AG20443 (cell line): ENCODE results near the gene CACNA1C.

Source experiments
- DNase-seq: peaks from one replicate; pipeline ENCODE4 v3.0.0; 2012; ENCODE audit warnings: low spot score, mixed read lengths

CACNA1C gene

GRCh38 chr12:2052826-2053678, at the start of gene CACNA1C:
CACNA1C (plus strand) TSS chr12:2052987; CDS start chr12:2053563, 576 bp downstream.
- DNase-seq, result peak; percentile 94

- peak; percentile 19 for DNase-seq
Observed at GRCh38 chr12:2003676-2004112, 49.1 kb upstream of the CACNA1C start.

GRCh38 chr12:2004113-2004929, 48.5 kb upstream of the CACNA1C start, which contains the start of gene DCP1B:
DCP1B (minus strand) TSS chr12:2004457; CDS start chr12:2004431, 26 bp downstream.
- DNase-seq, result peak; percentile 99

DNA sequence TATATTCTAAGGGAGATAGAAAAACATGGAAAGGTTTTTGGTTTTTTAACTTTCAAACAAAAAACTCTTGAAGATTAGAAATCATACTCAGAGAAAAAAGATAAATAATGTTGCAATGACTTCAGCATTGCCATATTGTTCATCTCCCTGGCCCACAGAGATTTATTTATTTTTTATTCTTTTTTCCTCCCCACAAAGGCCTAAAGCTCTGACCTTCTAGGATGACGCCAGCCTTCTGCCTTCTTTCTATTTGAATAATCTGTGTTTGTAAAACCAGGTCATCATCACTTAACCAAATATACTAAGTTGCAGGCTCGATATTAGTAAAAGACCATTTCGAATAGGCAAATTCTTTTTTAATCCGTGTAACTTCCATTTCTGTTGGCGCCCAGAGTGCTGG, 44.1 kb upstream of the CACNA1C start:
- DNase-seq, result no peak

GRCh38 chr12:2009623-2010022, 43.2 kb upstream of the CACNA1C start:
- DNase-seq, result no peak

DNA sequence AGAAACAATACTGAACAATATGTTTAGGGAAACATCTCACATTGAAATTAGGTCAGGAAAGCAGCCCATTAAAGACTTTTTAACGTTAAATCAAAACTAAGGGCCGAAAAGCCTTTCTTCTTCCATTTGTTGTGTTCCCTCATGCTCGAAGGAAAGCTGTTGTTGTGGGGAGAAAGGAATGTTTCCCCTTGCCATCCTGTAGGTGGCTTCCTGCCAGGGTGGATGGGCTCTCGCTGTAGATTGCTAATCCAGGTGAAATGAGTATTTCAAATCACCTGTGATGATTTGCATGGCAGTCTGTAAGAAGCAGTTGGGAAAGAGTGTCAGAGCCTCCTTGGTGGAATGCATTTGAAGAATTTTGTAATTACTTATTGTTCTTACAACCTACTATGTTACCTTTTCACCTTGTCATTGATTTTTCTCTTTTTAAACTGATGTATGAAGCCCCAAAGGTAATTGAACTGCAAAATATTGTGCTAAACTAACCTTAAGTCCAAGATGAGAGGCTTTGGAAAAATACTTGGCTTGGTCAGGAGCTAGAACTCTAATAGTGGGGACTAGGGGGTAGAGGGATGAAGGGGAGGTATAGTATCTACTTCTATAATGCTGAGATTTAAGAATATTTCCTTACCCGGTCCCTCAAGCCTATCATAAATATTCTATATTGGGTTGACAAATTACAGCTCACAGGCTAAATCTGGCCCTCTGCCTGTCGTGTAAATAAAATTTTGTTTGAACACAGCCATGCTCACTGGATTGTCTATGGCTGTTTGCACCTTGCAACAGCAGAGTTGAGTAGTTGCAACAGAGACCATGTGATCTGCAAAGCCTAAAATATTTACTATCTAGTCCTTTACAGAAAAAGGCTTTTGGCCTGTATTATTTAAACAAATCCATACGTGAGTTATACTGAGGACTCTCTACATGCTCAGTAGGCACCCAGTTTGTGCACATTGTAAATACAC, 40.9 kb upstream of the CACNA1C start:
- no peak for DNase-seq

DNA sequence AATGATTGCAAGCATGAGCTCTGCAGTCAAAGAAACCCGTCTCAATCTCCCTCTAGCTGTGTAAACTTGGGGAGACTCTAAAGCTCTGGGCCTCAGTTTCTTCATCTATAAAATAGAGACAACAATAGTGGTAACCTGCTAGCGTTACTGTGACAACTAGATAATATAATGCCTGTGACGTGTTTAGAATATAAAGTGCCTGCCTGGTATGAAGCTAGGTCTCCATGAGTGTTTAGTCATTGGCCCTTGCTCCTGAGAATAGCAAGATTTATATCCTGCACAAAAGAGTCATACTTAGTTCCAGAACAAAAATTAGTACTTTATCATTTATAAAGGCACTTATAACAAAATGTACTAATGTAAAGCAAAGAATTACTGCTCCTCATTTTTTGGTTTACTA, 39.7 kb upstream of the CACNA1C start:
- no peak for DNase-seq

DNA sequence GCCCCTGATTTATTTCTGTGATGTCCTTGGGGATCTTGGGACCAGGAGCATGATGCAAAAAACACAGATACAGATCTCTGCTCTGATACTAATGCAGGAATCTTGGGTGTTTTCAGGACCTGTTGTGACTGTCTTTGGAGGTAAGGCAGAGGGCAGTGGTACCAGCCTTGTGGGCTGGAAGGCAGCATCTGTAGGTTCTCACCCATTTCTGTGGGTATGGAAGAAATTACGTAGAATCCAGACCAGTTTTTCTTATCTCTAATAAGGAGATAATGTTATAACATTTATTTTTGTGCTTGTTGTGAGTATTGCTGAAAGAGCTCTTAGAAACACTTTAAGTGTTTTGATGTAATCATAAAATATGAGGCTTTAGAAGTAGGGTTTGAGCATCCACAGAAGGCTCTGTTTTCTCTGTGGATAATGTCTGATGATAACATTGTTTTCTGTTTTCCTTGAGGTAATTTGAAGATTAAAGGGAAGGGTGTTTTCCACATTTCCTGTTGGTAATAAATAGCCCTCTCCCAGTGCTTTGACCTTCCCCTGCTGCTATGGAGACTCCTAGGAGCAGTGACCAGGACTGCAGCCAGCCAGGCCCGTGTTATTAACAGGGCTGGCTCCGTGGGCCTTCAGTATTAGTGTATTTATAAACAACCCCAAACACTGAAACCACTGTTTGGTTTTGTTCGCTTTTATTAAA, 39.1 kb upstream of the CACNA1C start:
- no peak for DNase-seq

DNA sequence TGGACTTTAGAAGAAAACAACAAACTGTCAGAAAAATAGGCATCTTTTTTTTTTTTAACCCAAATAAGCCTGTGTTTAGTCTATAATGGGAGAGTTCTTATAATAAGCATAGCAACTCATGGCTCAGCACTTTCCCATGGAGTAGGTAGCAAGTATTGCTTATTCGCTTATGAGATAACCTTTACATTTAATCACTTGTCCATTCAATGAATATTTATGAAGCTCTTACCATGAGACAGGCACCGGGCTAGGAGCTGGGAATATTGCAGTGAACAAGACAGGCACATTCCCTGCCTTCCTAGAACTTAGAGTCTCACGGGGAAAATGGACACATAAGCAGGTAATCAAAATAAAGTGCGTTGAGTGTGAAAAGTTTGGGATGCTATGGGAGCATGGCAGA, 38.6 kb upstream of the CACNA1C start:
- DNase-seq, result no peak

DNA sequence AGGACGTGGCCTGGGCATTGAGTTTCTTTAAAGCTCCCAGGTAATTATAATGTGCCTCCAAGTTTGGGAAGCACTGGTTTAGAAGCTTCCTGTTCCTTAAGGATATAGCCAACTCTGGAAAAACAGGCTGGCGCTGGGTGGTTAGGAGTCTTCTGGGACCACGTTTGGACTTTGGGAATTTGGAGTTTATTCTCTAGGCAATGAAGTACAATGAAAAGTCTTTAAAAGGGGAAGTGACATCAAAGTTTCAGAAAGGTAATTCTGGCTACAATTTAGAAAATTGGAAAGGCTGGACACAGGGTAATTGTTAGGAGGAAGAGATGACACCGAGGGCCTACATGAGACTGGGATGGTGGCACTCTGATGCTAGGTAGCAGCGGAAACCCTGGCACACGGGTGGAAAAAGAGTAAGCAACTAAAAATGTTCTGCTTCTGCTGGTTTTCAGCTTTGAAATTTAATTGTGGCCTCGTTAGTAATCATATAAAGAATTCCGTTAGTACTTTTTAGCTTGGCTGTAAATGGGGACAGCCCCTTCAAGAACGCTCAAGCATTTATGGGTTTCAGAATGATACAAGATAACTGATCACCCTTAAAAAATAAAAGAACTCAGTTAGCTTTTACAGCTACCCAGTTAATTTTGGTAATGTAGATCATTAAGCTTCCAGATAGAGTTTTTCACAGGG, 35.8 kb upstream of the CACNA1C start:
- DNase-seq, result no peak

GRCh38 chr12:2017546-2018337, 35.0 kb upstream of the CACNA1C start:
- peak; percentile 30 for DNase-seq

DNA sequence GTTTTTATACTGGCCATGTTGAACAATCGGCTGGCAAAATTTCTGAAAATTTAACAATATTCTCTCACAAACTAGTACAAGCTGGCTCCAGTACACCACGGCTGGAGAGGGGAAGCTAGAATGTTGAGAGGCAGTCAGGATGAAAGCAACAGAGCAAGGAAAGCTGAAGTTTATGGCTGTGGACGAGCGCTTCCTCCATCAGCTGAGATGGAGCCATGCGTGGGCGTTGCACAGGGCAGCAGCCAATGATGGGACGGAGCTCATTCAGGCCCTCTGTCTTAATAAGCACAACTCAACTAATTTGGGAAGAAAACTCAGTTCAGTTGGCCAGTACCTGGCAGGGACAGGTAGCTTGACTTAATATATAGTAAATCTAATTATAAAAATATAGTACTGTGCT, 34.4 kb upstream of the CACNA1C start:
- DNase-seq, result no peak

DNA sequence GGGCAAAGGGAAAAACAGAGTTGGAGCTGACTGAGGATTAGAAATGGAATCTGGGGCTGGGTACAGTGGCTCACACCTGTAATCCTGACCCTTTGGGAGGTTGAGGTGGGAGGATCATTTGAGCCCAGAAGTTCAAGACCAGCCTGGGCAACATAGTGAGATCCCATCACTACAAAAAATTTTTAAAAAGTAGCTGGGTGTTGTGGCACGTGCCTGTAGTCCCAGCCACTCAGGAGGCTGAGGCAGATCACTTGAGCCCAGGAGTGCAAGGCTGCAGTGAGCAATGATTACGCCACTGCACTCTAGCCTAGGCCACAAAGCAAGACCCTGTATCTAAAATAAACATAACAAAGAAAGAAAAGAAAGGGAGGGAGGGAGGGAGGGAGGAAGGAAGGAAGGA, 33.7 kb upstream of the CACNA1C start:
- DNase-seq, result no peak

DNA sequence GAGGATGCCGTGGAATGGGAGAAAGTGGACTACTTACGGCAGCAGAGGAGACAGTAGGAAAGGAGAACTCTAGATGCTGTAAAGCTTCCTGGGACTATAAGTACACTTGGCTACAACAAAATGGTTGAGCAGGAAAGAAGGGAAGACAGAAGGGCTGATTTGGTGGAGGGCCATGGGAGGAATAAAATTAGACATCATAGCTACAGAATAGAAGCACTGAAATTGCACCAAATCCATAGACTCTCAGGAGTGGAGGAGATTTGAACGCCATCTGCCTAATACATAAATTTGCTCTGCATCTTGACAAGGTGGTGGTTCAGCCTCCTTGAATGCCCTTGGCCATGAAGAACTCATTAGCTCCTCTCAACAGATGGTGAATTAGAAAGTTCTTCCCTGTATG, 32.3 kb upstream of the CACNA1C start:
- no peak for DNase-seq

DNA sequence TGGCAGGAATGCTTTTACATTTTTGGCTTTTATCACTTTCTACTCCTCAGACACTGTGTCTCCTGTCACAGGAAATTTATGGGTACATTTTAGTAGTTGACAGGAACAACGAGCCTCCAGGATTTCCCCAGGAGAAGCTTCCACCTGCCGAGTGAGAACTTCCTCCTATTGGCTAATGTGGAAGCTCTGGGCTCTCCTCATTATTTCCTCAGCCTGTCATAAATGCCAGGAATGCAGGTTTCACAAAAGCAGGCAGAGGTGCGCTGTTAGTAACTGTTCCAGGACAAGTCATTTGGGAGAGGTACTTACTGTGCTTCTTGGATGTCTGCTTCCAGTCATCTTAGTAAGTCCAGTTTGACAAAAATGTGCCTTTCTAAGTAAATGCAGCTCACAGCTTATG, 29.4 kb upstream of the CACNA1C start:
- no peak for DNase-seq

- DNase-seq, result peak; percentile 28
Observed at GRCh38 chr12:2027351-2027750, 25.4 kb upstream of the CACNA1C start.

DNA sequence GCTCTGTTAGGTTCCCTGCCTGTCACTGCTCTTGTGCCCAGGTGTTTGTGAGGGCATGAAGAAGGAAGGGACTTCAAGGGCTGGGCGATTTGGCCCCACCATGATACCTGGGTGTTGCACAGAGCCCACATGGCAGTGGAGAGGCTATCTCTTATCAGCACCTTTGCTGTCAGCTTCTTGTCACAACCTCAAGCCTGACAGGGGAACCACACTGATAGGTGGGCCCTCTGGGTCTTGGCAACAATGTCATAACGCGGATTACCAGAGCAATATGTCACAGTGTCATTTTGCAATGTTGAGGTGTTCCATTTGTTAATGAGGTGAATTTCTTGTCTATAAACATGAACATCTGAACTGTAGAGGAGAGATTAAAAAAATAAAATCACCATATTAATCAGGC, 22.9 kb upstream of the CACNA1C start:
- no peak for DNase-seq

DNA sequence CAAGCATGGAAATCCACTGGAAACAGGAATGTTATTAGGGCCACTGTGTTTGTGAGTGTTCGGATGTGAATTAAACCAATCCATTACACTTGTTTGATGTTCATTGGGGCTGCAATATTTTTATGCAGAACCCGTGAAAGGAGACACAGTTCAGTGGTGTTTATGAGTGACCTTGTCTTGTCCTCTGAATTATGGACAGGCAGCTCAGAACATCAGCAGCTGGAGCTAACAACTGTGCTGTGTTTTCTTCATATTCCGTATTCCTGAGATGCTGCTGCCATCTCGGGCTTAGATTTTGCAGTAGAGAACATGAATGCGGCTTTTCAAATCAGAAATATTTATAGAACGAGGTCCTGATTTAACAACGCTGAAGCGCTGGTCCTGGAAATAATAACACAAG, 20.3 kb upstream of the CACNA1C start:
- DNase-seq, result no peak

DNA sequence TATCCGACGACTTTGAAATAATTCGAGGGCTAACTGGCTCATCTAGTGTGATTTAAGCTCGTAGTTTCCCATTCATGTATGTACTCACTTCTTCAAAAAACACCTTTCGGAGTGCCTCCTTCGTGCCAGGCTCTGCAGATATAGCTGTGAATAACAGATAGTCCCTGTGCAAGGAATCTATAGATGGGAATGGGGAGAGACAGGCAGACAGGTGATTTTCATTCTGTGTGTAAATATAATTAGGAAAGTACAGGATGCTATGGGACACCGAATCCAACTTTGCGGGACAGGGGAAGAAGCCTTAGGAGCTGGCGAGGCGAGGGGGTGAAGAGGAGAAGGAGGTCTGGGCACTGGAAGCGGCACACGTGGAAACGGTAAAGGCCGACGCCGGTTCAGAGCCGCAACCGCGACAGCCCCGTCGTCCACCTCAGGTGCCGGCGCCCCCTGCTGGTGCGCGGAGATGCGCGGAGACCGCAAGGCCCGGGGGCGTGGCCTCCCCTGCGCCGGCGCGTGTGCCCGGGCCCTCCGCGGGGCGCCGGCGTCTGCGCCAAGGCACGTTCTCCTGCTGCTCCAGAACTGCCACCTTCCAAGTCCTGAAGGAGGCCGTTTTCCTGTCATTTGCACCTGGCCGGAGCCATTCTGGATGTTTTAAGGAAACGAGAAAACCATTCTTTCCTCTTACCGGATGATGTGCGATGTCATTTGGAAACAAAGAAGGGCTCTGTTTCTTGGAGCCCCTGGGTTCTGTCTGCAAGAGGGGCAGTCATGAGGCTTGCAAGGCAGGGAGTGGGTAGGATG, 18.0 kb upstream of the CACNA1C start:
- DNase-seq, result peak; percentile 98
